ENCODE measurements around the gene IL23R. TPM values are rescaled to one million over a fixed set of nuclear protein-coding genes. Genes with fewer than 3 reads are reported as not detected.
"Not testable (repeated sequence)": the region's sequence is repeated elsewhere in the genome, so short reads cannot be mapped to it uniquely, and the experiment has no call there.

The IL23R gene
- total and polyA plus RNA-seq, 8 donors: 0.06 to 0.31 (median 0.13) TPM; not detected in 3

DNA sequence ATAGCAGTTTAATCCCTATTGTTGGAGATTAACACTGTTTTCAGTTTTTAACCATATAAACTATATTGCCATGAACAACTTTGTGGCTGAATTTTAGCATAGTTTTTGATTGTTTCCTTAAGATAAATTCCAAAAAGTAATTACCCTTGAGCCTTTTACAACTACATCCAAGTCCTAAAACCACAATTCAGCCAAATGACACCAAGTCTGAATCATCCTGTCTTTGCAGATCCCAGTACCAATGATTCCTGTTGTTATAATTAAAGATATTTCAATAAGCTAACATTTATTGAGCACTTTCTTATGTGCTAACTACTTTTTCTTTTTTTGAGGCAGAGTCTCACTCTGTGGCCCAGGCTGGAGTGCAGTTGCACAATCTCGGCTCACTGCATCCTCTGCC, 35.6 kb downstream of the IL23R start:
- Histone ChIP-seq H3K36me3 (no peaks in the 10 kb centered on the region), H3K9me3 (no peaks in the 10 kb centered on the region), H3K27me3 (no peaks in the 10 kb centered on the region), H3K4me1 (no peaks in the 10 kb centered on the region), H3K27ac (no peak overlapping the region), H3K4me3 (no peak overlapping the region)
- TF ChIP-seq, protein P1, sequence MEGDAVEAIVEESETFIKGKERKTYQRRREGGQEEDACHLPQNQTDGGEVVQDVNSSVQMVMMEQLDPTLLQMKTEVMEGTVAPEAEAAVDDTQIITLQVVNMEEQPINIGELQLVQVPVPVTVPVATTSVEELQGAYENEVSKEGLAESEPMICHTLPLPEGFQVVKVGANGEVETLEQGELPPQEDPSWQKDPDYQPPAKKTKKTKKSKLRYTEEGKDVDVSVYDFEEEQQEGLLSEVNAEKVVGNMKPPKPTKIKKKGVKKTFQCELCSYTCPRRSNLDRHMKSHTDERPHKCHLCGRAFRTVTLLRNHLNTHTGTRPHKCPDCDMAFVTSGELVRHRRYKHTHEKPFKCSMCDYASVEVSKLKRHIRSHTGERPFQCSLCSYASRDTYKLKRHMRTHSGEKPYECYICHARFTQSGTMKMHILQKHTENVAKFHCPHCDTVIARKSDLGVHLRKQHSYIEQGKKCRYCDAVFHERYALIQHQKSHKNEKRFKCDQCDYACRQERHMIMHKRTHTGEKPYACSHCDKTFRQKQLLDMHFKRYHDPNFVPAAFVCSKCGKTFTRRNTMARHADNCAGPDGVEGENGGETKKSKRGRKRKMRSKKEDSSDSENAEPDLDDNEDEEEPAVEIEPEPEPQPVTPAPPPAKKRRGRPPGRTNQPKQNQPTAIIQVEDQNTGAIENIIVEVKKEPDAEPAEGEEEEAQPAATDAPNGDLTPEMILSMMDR (IDR thresholded peaks at IDR 0.05): no peak
- intact Hi-C loops (cut with DNase I): no loop called here
- no peak for ATAC-seq
- DNase-seq: no peak

DNA sequence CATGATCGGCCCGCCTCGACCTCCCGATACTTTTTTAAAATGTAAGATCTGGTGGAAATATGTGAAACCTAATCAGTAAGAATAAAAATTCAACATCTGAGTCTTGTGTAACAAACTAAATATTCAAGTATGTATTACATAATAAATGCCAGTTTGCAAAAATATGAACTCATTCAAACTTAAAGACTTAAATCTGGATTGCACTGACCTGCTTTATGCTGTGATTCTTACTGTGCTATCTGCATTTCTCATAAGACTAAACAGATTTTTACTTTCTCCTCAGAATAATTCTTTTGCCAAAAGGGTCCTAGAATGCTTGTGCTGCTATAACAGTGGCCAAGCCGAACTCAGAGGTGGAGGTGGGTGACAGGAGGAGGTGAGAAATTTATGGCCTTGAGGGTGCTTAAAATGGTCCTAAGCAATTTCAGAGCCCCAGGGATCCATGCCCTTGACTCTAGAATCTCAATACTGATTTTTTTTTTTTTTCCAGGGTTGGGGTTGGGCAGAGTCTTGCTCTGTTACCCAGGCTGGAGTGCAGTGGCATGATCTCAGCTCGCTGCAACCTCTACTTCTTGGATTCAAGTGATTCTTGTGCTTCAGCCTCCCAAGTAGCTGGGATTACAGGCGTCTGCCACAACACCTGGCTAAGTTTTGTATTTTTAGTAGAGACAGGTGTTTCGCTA, 38.2 kb downstream of the IL23R start:
- H3K4me1 ChIP-seq: no peaks in the 10 kb centered on the region
- H3K27ac ChIP-seq: no peak overlapping the region
- intact Hi-C loops (cut with DNase I): no loop called here
- no peaks in the 10 kb centered on the region for H3K36me3 ChIP-seq
- no peak overlapping the region for H3K4me3 ChIP-seq
- H3K27me3 ChIP-seq: no peaks in the 10 kb centered on the region
- ATAC-seq (no peak), DNase-seq (no peak)
- TF ChIP-seq, protein P1 (IDR thresholded peaks at IDR 0.05): no peak
- H3K9me3 ChIP-seq: no peaks in the 10 kb centered on the region

DNA sequence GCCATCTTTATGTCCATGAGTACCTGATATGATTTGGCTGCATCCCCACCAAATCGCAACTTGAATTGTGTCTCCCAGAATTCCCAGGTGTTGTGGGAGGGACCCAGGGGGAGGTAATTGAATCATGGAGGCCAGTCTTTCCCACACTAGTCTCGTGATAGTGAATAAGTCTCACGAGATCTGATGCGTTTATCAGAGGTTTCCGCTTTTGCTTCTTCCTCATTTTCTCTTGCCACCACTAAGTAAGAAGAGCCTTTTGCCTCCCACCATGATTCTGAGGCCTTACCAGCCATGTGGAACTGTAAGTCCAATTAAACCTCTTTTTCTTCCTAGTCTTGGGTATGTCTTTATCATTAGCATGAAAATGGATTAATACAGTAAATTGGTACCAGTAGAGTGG, 41.1 kb downstream of the IL23R start:
- H3K9me3 ChIP-seq; intact Hi-C loops (cut with DNase I); H3K27me3 ChIP-seq; ATAC-seq; H3K36me3 ChIP-seq; H3K4me1 ChIP-seq; H3K27ac ChIP-seq; H3K4me3 ChIP-seq; DNase-seq: not testable (repeated sequence)

DNA sequence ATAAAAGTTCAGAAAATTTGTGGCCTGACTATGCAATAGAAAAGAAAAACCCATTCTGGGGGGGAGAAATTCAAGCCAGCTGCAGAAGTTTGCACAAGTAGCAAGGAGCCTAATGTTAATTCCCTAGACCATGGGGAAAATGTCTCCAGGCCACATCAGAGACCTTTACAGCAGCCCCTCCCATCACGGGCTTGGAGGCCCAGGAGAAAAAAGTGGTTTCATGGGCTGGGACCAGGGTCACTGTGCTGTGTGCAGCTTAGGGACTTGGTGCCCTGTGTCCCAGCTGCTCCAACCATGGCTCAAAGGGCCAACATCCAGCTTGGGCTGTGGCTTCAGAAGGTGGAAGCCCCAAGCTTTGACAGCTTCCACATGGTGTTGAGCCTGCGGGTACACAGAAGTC, 42.0 kb downstream of the IL23R start:
- intact Hi-C loops (cut with DNase I): no loop called here
- TF ChIP-seq, protein P1 (IDR thresholded peaks at IDR 0.05): no peak
- Histone ChIP-seq H3K4me3 (no peak overlapping the region), H3K9me3 (no peaks in the 10 kb centered on the region), H3K4me1 (no peaks in the 10 kb centered on the region), H3K27me3 (no peaks in the 10 kb centered on the region), H3K27ac (no peak overlapping the region), H3K36me3 (no peaks in the 10 kb centered on the region)
- DNase-seq: no peak
- ATAC-seq: no peak

DNA sequence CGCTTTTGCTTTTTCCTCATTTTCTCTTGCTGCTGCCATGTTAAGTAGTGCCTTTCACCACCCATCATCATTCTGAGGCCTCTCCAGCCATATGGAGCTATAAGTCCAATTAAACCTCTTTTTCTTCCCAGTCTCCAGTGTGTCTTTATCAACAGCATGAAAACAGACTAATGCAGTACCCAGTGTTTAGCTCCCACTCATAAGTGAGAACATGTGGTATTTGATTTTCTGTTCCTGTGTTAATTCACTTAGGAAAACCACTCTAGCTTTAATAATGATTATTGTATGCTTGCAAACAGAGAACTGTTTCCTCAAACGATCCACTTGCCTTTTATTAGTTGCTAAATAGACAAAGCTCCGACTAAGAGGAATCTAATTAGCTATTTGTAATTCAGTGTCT, 43.3 kb downstream of the IL23R start:
- no peaks in the 10 kb centered on the region for H3K36me3 ChIP-seq
- TF ChIP-seq, protein P1 (IDR thresholded peaks at IDR 0.05): no peak
- H3K4me1 ChIP-seq: no peaks in the 10 kb centered on the region
- ATAC-seq (no peak), DNase-seq (no peak)
- H3K4me3 ChIP-seq: no peak overlapping the region
- no peak overlapping the region for H3K27ac ChIP-seq
- H3K27me3 ChIP-seq: no peaks in the 10 kb centered on the region
- intact Hi-C loops (cut with DNase I): no loop called here
- no peaks in the 10 kb centered on the region for H3K9me3 ChIP-seq
